ENCODE results near the gene ENOX1. TPM values are rescaled to one million over a fixed set of nuclear protein-coding genes. Genes with fewer than 3 reads are reported as not detected.

ENOX1 gene
- total and polyA plus RNA-seq, 9 of the 15 experiments (the other 6 are each of a cell fraction or from before 2014, with no cell fraction given): not detected

DNA sequence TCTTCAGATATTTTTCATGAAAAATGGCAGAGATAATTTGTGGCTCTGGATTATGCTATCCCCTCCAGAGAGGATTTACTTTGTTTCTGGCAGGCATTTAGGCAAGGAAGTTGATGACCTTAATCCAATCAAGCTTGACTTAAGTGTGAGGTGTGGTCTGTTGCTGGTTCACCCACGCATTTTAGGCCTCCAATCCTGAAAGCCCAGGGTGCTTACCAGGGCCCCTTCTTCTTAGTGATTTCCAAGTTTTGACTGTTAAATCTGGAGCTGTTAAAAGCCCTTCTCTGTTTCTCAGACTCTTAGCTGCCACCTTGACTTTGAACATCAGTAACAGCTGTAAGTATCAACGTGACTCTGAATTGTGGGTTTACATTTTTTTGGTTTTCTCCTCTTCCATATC is 601.5 kb downstream of the ENOX1 start:
- H3K9me3 ChIP-seq (replicated peaks; ENCODE audit: control insufficient read depth, insufficient read depth, low read depth, low read length): no peaks in the 10 kb centered on the region
- H3K36me3 ChIP-seq (ENCODE audit: control insufficient read depth, insufficient read depth, low read length): no peaks in the 10 kb centered on the region
- H3K4me3 ChIP-seq: no peak overlapping the region
- no peak for DNase-seq (ENCODE audit: extremely low read depth in 1 of 4, low spot score in 3 of 4)
- H3K4me2 ChIP-seq (ENCODE audit: insufficient read depth, low read length): no peak overlapping the region
- no peaks in the 10 kb centered on the region for H3K27me3 ChIP-seq (ENCODE audit: control insufficient read depth in 2 of 2, insufficient read depth in 2 of 2, low read length in 2 of 2)
- no TSS peak for BruUV-seq (replicated peaks)
- 0% methylated on average over 2 of the region's 2 CpGs for WGBS (ENCODE audit: insufficient coverage, low coverage, missing lambda C conversion rate)
- no peak for FAIRE-seq
- TF ChIP-seq MTA1 (IDR thresholded peaks at IDR 0.05; ENCODE audit: borderline replicate concordance) (no peak), MYNN (IDR thresholded peaks at IDR 0.05) (no peak), MYNN (CRISPR knock-in tag; IDR thresholded peaks at IDR 0.05) (no peak), CEBPG (CRISPR knock-in tag; IDR thresholded peaks at IDR 0.05) (no peak), CEBPG (tag; conservative IDR thresholded peaks at IDR 0.05 in 1 of 2, IDR thresholded peaks at IDR 0.05 in 1 of 2) (no peak), KLF1 (tag; IDR thresholded peaks at IDR 0.05) (no peak), GTF2E2 (tag; IDR thresholded peaks at IDR 0.05) (no peak), MAZ (CRISPR knock-in tag; conservative IDR thresholded peaks at IDR 0.05 in 1 of 2, IDR thresholded peaks at IDR 0.05 in 1 of 2) (no peak), PTBP1 (IDR thresholded peaks at IDR 0.05; ENCODE audit: low read depth, low read length) (no peak), ZNF24 (IDR thresholded peaks at IDR 0.05) (no peak), CBFB (CRISPR knock-in tag; IDR thresholded peaks at IDR 0.05) (no peak), MEF2D (tag; conservative IDR thresholded peaks at IDR 0.05; ENCODE audit: low read depth) (no peak), POU5F1 (IDR thresholded peaks at IDR 0.05; ENCODE audit: borderline replicate concordance, low read depth, low read length, partially characterized antibody) (no peak), HEY1 (CRISPR knock-in tag; IDR thresholded peaks at IDR 0.05; ENCODE audit: borderline replicate concordance) (no peak), U2AF1 (optimal IDR thresholded peaks at IDR 0.05; ENCODE audit: low read depth, low read length) (no peak), SIRT6 (IDR thresholded peaks at IDR 0.05; ENCODE audit: low read depth, low read length) (no peak), SMAD2 (IDR thresholded peaks at IDR 0.05; ENCODE audit: low read depth, low read length) (no peak), ZNF263 (CRISPR knock-in tag; IDR thresholded peaks at IDR 0.05; ENCODE audit: borderline replicate concordance) (no peak)
- TF ChIP-seq, protein P1, sequence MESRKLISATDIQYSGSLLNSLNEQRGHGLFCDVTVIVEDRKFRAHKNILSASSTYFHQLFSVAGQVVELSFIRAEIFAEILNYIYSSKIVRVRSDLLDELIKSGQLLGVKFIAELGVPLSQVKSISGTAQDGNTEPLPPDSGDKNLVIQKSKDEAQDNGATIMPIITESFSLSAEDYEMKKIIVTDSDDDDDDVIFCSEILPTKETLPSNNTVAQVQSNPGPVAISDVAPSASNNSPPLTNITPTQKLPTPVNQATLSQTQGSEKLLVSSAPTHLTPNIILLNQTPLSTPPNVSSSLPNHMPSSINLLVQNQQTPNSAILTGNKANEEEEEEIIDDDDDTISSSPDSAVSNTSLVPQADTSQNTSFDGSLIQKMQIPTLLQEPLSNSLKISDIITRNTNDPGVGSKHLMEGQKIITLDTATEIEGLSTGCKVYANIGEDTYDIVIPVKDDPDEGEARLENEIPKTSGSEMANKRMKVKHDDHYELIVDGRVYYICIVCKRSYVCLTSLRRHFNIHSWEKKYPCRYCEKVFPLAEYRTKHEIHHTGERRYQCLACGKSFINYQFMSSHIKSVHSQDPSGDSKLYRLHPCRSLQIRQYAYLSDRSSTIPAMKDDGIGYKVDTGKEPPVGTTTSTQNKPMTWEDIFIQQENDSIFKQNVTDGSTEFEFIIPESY (CRISPR knock-in tag; IDR thresholded peaks at IDR 0.05): no peak
- TF ChIP-seq, protein P2, sequence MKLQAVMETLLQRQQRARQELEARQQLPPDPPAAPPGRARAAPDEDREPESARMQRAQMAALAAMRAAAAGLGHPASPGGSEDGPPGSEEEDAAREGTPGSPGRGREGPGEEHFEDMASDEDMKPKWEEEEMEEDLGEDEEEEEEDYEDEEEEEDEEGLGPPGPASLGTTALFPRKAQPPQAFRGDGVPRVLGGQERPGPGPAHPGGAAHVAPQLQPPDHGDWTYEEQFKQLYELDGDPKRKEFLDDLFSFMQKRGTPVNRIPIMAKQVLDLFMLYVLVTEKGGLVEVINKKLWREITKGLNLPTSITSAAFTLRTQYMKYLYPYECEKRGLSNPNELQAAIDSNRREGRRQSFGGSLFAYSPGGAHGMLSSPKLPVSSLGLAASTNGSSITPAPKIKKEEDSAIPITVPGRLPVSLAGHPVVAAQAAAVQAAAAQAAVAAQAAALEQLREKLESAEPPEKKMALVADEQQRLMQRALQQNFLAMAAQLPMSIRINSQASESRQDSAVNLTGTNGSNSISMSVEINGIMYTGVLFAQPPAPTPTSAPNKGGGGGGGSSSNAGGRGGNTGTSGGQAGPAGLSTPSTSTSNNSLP (IDR thresholded peaks at IDR 0.05; ENCODE audit: borderline replicate concordance, low read depth, low read length): no peak
- TF ChIP-seq, protein P3, sequence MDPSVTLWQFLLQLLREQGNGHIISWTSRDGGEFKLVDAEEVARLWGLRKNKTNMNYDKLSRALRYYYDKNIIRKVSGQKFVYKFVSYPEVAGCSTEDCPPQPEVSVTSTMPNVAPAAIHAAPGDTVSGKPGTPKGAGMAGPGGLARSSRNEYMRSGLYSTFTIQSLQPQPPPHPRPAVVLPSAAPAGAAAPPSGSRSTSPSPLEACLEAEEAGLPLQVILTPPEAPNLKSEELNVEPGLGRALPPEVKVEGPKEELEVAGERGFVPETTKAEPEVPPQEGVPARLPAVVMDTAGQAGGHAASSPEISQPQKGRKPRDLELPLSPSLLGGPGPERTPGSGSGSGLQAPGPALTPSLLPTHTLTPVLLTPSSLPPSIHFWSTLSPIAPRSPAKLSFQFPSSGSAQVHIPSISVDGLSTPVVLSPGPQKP (CRISPR knock-in tag; IDR thresholded peaks at IDR 0.05): no peak
- in situ Hi-C loops (cut with MboI) (no loop called here), intact Hi-C loops (cut with micrococcal nuclease) (no loop called here)
- POLR2A ChIA-PET: no interaction called here
- H3K27ac ChIP-seq (ENCODE audit: extremely low read depth, low read depth, low read length): no peak overlapping the region
- no peaks in the 10 kb centered on the region for H3K9me1 ChIP-seq (ENCODE audit: control insufficient read depth, insufficient read depth, low read length)
- no peak for ATAC-seq
- H3K79me2 ChIP-seq (ENCODE audit: control insufficient read depth, insufficient read depth, low read length): no peaks in the 10 kb centered on the region
- CTCF ChIA-PET (ENCODE audit: low intra/inter-chr PET ratio): no interaction called here
- H4K20me1 ChIP-seq (replicated peaks; ENCODE audit: control insufficient read depth, insufficient read depth, low read length): no peaks in the 10 kb centered on the region
- no peaks in the 10 kb centered on the region for H3K4me1 ChIP-seq (replicated peaks in 1 of 2; ENCODE audit: control insufficient read depth in 2 of 2, insufficient read depth in 2 of 2, low read length in 2 of 2)
- no peak overlapping the region for H2AFZ ChIP-seq (ENCODE audit: low read depth, low read length)
- H3K9ac ChIP-seq (ENCODE audit: insufficient read depth in 1 of 2, low read depth in 2 of 2, low read length in 2 of 2): no peak overlapping the region
